HG02943 (cell line): ENCODE data around the gene WASF3.
A peak's percentile ranks its signal among the peaks of the same experiment; 100 is the strongest.

Experiments
- ATAC-seq: cut with Tn5 transposase; IDR thresholded peaks from one replicate; pipeline ENCODE4 v1.9.1; 2021; ENCODE audit warnings: mild to moderate bottlenecking, low read depth, moderate library complexity; ENCODE audit not compliant: unreplicated experiment

Gene WASF3

GRCh38 chr13:26541678-26542568 is 15.6 kb upstream of the WASF3 start:
- ATAC-seq: no peak

GRCh38 chr13:26544707-26545106 is 12.8 kb upstream of the WASF3 start:
- ATAC-seq: no peak

GRCh38 chr13:26548205-26548765 is 9.2 kb upstream of the WASF3 start:
- ATAC-seq: no peak

GRCh38 chr13:26549713-26550112 is 7.8 kb upstream of the WASF3 start:
- no peak for ATAC-seq

GRCh38 chr13:26551255-26551860 is 6.1 kb upstream of the WASF3 start:
- ATAC-seq: no peak

- no peak for ATAC-seq
Observed at GRCh38 chr13:26555413-26555812, 2.1 kb upstream of the WASF3 start.

GRCh38 chr13:26557051-26557392 is 461 bp upstream of the WASF3 start:
- peak; percentile 32 for ATAC-seq

GRCh38 chr13:26558074-26558805 is 757 bp downstream of the WASF3 start:
- peak; percentile 16 for ATAC-seq

GRCh38 chr13:26558987-26559386 is 1.5 kb downstream of the WASF3 start:
- ATAC-seq: no peak

- no peak for ATAC-seq
Observed at GRCh38 chr13:26560456-26560855, 3.0 kb downstream of the WASF3 start.

GRCh38 chr13:26561067-26561466 is 3.6 kb downstream of the WASF3 start:
- ATAC-seq: no peak

GRCh38 chr13:26561651-26562511 is 4.4 kb downstream of the WASF3 start:
- no peak for ATAC-seq

- ATAC-seq: no peak
Observed at GRCh38 chr13:26562512-26562890, 5.0 kb downstream of the WASF3 start.

- ATAC-seq: no peak
Observed at GRCh38 chr13:26563713-26564112, 6.2 kb downstream of the WASF3 start.

- ATAC-seq: no peak
Observed at GRCh38 chr13:26568132-26568815, 10.8 kb downstream of the WASF3 start.

- no peak for ATAC-seq
Observed at GRCh38 chr13:26571518-26571917, 14.0 kb downstream of the WASF3 start.

- no peak for ATAC-seq
Observed at GRCh38 chr13:26575244-26575643, 17.8 kb downstream of the WASF3 start.

- ATAC-seq: no peak
Observed at GRCh38 chr13:26579580-26579979, 22.1 kb downstream of the WASF3 start.

GRCh38 chr13:26583662-26584061 is 26.2 kb downstream of the WASF3 start:
- no peak for ATAC-seq

GRCh38 chr13:26584713-26585112 is 27.2 kb downstream of the WASF3 start:
- no peak for ATAC-seq
